GM19397 (cell line): ENCODE measurements around the gene CLK3.
"Not testable (repeated sequence)": the region's sequence is repeated elsewhere in the genome, so short reads cannot be mapped to it uniquely, and the experiment has no call there.

Source experiments
- ATAC-seq: cut with Tn5 transposase; IDR thresholded peaks from one replicate; pipeline ENCODE4 v1.9.1; 2021; ENCODE audit warnings: mild to moderate bottlenecking, moderate library complexity; ENCODE audit not compliant: unreplicated experiment

CLK3 gene

DNA sequence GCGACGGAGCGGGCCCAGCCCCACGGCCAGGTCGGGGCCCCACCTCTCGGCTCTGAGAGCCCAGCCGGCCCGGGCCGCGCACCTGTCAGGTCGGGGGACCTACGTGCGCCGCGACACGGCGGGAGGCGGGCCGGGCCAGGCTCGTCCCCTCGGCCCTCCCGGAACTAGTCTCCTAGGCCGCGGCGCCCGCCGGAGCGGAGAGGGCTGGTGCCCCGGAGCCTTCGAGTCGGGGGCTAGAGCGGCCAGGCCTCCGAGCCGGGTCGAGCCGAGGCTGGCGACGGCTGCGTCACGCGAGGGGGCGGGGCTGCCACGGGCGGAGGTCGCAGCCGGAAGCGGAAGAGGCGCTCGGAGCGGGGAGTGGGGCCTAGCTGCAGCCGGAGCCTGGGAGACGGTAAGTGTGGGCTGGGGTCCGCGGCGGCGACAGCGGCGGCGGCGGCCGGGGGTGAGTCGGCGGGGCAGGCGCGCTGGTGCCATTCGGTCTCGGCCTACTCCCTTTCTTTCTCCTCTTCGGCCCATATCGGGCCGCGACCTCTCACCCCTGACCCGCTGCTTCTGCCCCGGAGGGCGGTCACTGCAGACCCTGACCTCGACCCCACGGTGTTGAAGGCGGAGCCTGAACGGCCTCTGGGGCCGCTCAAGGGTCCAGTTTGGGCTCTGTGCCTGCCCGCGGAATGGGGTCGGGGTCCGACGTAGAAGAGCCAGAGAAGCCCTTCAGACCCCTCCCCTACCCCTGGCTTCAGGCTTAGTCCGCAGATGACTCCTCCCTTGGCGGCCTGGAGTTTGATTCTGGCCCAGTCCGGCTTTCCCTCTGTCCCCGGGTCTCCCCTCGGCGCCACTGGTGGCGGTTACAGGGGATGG is at the start of gene CLK3:
TSS of gene CLK3 (plus strand) at position 329 of the 858 bp plus-strand sequence. CDS start 3,361 bp downstream, outside the sequence.
- ATAC-seq, result peak; percentile 76

DNA sequence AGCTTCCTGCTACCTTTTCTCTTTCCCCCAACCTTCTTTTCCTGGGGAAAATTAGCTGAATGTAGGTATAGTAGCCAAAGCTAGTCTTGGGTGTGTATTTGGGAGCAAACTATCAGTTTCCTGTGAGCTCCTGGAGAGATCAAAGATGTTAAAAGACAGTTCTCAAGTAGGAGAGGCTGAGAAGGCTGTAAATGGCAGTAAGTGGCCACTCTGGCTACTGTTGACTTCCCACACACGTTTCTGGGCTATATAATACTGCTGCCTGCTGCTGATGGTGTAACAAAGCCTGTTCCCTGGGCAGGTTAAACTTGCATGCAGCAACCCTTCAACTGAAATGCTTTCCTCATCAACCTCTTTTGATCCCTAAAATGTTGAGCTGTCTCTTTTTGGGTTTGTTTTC is 47.0 kb upstream of the CLK3 start:
- ATAC-seq, result no peak

DNA sequence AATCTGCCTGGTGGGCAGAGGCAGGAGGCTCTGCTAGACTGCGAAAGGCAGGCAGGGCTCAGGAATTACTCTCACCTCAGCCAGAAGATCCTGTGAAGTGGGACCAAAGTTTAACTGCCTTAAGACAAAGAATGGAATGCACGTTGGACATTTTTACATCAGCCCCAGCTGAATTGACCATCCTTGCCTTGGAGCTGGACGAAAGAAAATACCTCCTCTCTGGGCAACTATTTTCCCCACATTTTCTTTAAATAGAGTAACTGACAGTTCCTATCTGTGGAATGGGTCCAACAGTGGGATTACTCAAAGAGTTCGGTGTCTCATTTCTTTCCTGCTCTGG is 45.9 kb upstream of the CLK3 start:
- ATAC-seq, result no peak

GRCh38 chr15:74571191-74571590 is 44.4 kb upstream of the CLK3 start:
- ATAC-seq, result no peak

DNA sequence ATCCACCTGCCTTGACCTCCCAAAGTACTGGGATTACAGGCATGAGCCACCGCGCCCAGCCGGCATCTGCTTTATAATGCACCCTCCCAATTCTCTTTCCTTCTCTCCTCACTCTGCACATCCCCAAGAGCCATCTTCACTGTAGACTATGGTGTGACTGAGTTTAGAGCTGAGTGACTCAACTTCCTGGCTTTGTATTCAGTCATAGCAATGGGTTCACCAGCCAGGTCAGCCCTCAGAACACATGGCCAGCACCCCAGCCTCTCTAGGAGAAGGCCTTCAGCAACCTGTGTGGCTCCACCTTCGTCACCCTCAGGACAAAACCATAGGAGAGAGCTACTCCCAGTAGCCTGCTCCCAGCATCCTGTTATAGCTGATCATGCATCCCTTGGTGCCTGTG is 41.6 kb upstream of the CLK3 start:
- ATAC-seq, result no peak

- ATAC-seq, result no peak
These were observed 37.1 kb upstream of the CLK3 start for GRCh38 chr15:74578496-74578994.

GRCh38 chr15:74579001-74579400 is 36.6 kb upstream of the CLK3 start:
- ATAC-seq, result no peak

DNA sequence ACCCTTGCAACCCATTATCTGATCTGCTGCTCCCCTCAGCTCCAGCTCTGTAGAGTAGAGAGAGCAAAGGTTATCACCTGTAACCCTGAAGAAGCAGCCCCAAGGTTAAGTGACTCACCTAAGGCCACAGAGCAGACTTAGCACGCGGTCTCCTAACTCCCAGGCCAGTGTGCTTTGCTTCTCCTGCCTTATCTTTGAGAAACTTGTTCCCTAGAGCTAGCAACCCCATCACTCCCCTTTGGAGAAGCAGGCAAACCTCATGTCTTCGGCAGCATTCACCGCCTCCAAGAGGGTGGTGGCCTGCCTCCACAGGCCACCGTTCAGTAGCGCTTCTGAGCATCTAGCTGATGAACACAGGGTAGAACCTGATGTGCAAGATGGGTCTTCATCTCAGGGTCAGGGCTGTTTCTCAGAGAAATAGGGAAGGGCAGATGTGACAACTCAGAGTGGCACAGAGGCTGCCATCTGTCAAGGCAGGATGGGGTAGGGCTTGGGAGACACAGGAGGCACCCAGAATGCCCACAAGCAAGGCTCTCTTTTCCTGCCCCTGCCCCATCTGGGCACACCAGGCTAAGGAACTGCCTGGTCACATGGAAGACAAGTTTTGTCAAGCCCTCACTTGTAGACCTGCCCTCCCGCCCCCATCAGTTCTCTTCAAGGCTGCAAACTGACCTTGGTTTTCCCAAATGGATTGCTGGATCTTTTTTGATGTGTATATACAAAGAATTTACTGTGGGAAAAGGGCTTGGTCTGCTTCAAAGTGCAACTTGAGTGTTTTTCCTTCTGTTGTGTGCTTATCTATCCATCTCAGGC is 34.9 kb upstream of the CLK3 start:
- no peak for ATAC-seq

DNA sequence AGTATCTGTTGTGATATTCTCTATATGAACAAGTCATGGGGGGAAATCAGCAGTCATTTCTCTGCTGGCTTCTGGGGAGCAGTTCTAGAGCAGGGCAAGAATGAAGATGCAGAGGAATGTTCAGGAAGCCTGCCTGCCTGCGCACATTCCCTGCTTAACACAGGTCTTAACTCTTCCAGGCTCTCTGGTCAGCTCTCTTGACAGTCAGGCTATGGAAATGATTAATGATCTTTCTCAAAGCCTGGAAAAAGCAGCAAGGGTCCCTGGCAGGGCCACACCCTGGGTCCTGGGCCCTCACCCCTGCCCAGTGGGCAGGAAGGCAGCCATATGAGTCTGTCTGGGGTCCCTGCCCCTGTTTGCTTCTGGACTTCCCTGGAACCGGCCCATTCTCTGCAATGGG is 31.4 kb upstream of the CLK3 start:
- no peak for ATAC-seq

GRCh38 chr15:74584779-74585178 is 30.9 kb upstream of the CLK3 start:
- no peak for ATAC-seq

DNA sequence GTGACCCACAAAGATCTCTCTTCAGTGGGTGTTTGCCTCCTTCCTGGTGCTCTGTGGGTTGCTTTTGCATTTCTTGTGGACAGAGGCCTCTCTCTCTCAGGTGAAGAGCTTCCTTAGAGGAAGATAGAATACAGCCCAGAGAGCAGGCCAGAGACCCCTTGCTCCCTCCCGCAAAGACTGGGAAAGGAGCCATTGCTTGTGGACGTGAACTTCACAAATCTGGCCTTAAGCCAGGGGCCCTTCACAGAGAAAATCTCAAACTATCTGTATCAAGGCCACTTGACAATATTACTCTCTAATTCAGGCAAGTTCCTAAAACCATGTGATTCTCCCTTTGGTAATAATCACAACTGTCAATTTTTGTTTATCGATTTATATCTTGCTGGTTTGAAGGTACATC is 30.4 kb upstream of the CLK3 start:
- no peak for ATAC-seq

- ATAC-seq, result no peak
These were observed 29.8 kb upstream of the CLK3 start for GRCh38 chr15:74585857-74586256.

DNA sequence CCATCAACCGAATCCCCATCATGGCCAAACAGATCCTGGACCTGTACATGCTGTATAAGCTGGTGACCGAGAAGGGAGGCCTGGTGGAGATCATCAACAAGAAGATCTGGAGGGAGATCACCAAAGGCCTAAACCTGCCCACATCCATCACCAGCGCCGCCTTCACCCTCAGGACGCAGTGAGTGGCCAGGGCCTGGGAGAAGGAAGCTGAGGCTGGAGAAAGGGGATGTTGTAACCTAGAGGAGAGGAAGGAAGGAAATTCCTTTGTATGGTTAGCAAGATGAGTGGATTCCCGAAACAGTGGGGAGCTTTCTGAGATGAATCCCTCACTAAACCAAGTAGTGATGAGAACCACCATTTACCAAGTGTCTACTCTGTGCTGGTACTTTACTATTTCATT is 25.8 kb upstream of the CLK3 start:
- ATAC-seq, result no peak

- no peak for ATAC-seq
These were observed 23.4 kb upstream of the CLK3 start for GRCh38 chr15:74592222-74592621.

DNA sequence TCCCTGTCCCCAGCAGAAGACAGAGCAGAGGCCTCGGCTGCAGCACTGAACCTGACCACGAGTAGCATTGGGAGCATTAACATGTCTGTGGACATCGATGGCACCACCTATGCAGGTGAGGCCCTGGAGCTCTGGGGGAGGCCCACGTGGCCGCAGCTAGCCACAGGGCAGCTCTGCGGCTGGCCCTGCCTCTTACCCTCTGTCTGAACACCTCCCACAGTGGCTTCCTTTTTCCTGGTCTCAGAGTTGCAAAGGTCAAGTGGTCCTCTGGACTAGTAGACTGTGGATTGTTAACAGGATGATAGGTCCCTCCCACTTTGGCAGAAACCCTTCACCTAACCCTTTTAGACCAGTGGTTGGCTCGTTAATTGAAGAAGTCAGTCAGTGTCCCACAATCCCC is 22.5 kb upstream of the CLK3 start:
- ATAC-seq, result no peak

DNA sequence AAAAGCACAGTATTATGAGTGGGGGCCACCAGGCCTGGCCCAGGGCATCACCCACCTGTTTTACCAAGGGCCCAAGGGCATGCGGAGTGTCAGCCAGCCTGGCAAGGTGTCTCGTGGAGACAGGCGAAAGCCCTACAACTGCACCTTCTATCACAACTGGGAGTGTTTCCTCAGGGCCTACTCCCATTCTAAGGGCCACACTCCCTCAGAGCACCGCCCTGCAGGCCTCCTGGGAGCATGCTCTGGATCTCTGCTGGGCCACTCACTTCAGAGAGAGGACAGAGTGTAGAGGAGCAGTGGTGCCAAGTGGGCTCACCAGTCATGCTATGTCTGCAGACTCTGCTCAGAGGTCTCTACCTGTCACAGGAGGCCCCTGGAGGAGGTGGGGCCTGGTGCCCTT is 21.2 kb upstream of the CLK3 start:
- ATAC-seq, result no peak

DNA sequence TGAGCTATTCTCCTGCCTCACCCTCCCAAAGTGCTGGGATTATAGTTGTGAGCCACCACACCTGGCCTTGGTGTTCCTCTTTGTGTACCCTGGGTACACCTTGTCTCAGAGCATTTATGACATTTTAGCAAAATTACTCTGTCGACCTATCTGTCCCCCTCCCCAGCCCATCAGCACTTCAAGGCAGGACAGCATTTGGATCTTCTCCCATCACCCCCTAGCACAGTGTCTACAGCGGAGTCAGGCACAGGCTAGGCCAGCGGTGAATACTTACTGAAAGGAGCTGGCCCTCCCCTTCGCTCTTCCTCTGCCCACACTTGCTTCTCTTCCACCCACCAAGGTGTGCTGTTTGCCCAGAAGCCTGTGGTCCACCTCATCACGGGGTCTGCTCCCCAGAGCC is 20.4 kb upstream of the CLK3 start:
- no peak for ATAC-seq

DNA sequence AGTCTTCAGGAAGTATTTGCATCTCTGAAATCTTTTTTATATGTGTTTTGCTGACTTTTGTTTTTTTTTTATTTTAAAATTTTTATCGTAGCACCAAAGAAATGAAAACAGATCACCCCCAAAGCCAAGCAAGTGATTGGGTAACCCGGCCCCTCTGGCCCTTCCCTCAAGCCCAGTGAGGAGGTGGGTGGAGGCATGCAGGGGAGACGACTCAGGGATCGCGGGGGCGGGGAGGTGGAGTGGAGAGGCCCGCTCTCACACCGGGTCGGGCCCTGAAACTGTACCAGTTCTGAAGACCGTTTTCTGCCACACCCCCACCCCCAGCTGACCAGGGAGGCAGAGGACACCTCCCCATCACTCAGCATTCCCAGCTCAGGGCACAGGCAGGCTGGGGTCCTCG is 18.9 kb upstream of the CLK3 start:
- ATAC-seq, result not testable (repeated sequence)

- not testable (repeated sequence) for ATAC-seq
These were observed 18.4 kb upstream of the CLK3 start for GRCh38 chr15:74597146-74597705.

DNA sequence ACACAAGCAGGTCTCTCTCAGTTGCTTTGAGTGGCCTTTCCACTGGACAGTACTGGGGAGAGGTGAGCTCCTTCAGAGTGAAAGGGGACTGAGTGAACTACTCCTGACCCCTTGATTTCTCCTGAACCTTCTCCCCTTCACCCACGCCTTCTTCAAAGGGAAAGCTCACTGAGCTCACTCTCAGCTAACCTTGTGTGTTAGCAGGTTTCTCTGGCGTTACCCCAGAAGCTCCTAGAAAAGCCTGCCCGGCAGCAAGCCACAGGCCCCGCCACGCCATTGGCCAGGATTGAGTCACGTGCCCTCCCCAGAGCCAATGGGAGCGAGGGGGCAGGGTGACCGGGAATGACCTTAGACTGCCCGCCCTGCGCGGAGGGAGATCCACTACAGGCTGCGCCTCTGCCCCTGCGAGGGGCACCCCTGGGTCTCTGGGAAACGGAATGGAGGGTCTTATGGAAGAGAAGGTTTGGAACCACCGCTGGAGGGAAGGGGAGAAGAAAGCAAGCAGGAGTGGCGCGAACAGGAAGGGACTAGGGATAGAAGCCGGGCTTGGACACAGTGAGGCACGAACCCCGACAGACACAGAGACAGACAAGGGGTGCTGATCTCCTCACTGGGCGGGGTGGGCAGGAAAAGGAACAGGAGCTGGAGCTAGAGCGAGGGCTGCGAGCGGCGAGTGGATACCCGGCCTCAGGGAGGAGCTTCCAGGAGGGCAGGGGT is 17.4 kb upstream of the CLK3 start:
- peak; percentile 80 for ATAC-seq

- no peak for ATAC-seq
These were observed 16.5 kb upstream of the CLK3 start for GRCh38 chr15:74599156-74599555.
